CD4-positive, alpha-beta memory T cell (primary cell): ENCODE measurements around the gene SGTB. TPM values are rescaled to one million over a fixed set of nuclear protein-coding genes. Genes with fewer than 3 reads are reported as not detected.

ENCODE experiments used
- CTCF ChIA-PET: fragments of 350-600 bp; sonication (Branson Sonifier 250); formaldehyde crosslinking; loops from one replicate; lab custom pipeline; 2021; ENCODE audit warnings: inconsistent platforms; ENCODE audit not compliant: partially characterized antibody; lab: Charles Lee
- POLR2A ChIA-PET: fragments of 350-600 bp; sonication (Branson Sonifier 250); formaldehyde crosslinking; loops from one replicate; lab custom pipeline; 2021; ENCODE audit not compliant: partially characterized antibody; lab: Charles Lee
- DNase-seq, 5 donors: peaks; one replicate each; pipeline versions ENCODE4 v3.0.0 to v3.0.0-alpha.2; 2020 to 2022; ENCODE audit warnings: mixed read lengths in 1 of 5
- H3K27ac ChIP-seq: one replicate; pipeline ENCODE4 v1.7.0; 2013; ENCODE audit warnings: low read depth, low read length
- H3K27me3 ChIP-seq: 2 replicates; pipeline ENCODE4 v1.7.0; 2013; ENCODE audit warnings: mild to moderate bottlenecking, low read length, moderate library complexity; ENCODE audit not compliant: insufficient read depth
- H3K36me3 ChIP-seq: 2 replicates; pipeline ENCODE4 v1.7.0; 2013; ENCODE audit warnings: mild to moderate bottlenecking, low read length, moderate library complexity; ENCODE audit not compliant: insufficient read depth
- H3K4me1 ChIP-seq: 2 replicates; pipeline ENCODE4 v1.7.0; 2013; ENCODE audit warnings: mild to moderate bottlenecking, low read length, moderate library complexity; ENCODE audit not compliant: insufficient read depth
- H3K4me3 ChIP-seq, 2 donors: one replicate each; pipeline ENCODE4 v1.7.0; 2013; ENCODE audit warnings: low read length in 2 of 2, mild to moderate bottlenecking in 1 of 2
- H3K9me3 ChIP-seq, 2 donors: one replicate each; pipeline ENCODE4 v1.7.0; 2013; ENCODE audit warnings: low read length in 2 of 2, control low read depth in 1 of 2; ENCODE audit not compliant: control insufficient read depth in 1 of 2
- H3K27ac Mint-ChIP-seq, 7 donors: one replicate each; pipeline ENCODE4 v1.8.0; 2020 to 2021; ENCODE audit warnings: mixed read lengths in 7 of 7, mild to moderate bottlenecking in 6 of 7, inconsistent platforms in 3 of 7, moderate library complexity in 3 of 7
- H3K27me3 Mint-ChIP-seq, 2 donors: one replicate each; pipeline ENCODE4 v1.8.0; 2020 to 2021; ENCODE audit warnings: mixed read lengths in 2 of 2
- H3K36me3 Mint-ChIP-seq, 2 donors: one replicate each; pipeline ENCODE4 v1.8.0; 2020 to 2021; ENCODE audit warnings: mixed read lengths in 2 of 2, inconsistent platforms in 1 of 2, mild to moderate bottlenecking in 1 of 2
- H3K4me1 Mint-ChIP-seq, 4 donors: one replicate each; pipeline ENCODE4 v1.8.0; 2020 to 2021; ENCODE audit warnings: mixed read lengths in 4 of 4, mild to moderate bottlenecking in 1 of 4
- H3K4me3 Mint-ChIP-seq, 8 donors: one replicate each; pipeline ENCODE4 v1.8.0; 2020 to 2021; ENCODE audit warnings: mixed read lengths in 8 of 8, mild to moderate bottlenecking in 7 of 8, moderate library complexity in 6 of 8, inconsistent platforms in 3 of 8
- H3K9me3 Mint-ChIP-seq, 8 donors: one replicate each; pipeline ENCODE4 v1.8.0; 2020 to 2021; ENCODE audit warnings: mixed read lengths in 8 of 8, mild to moderate bottlenecking in 5 of 8, inconsistent platforms in 3 of 8, moderate library complexity in 1 of 8
- intact Hi-C: fragments of 100-400 bp; cut with micrococcal nuclease; formaldehyde crosslinking; loops from one replicate; pipeline ENCODE4 v1.15.1; 2023
- polyA plus RNA-seq, 2 donors: library from polyadenylated mRNA; unstranded; fragments of 300-500 nt; fragmentation: Illumina TruSeq; gene quantifications; one replicate each; pipeline ENCODE4 v1.2.3, GENCODE V29; 2021
- total RNA-seq, 2 experiments: library from RNA; stranded (reverse); gene quantifications; one replicate each; pipeline ENCODE4 v1.2.3, GENCODE V29; 2021

SGTB gene
- total and polyA plus RNA-seq, 4 experiments from 2014 or later = 9.3 to 46.5 (median 32.4) TPM

DNA sequence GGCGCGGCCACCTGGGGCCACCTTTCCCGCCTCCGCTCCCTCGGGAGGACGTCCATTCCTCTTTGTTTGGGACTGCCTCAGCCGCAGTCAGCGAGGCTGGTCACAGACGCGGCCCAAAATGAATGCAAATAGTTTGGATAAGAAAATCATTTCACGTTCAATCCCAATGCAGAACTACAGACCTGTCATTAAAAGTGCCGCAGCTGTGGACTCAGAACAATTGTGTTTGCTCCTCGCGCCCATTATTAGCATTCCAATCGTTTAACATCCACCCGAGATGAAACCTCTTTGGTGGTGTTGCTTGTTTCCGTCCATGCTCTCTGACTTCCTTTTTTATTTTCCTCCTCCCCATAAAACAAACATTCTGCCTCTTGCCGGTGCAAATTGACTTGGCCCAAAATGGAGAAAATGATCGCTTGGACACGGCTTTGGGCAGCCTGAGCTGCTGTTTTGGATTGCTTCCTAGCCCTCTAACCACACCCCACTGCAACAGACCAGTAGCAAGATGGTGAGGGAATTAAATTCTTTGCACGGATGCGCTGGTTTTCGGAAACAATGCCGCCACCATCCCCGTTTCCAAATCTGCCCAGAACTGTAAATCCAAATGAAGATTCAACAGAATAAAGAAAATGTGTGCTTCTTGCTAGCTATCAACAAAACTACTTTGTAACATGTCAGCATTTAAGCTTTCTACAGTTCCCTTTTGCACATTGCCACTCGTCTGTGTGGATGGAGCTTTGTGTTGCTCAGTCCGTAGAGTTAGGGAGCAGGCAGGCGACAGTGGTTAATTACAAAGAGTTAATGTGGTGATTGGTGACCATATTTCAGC, 880 bp upstream of the SGTB start:
- ChIA-PET POLR2A (interaction anchor here (0.6 to 4.4 kb wide), 8 partner anchors 14 to 422 kb away, joined by 3 to 52 read pairs (median 10); partner anchors contain the start of genes CENPK, ERBIN, PPWD1 and SREK1), CTCF (no interaction called here)
- Histone ChIP-seq H3K4me3 (peak overlapping the region; percentile 57 to 64), H3K9me3 (no peaks in the 10 kb centered on the region), H3K4me1 (peaks cover 38% of the 10 kb centered on the region), H3K27ac (peak overlapping the region; percentile 91), H3K27me3 (no peaks in the 10 kb centered on the region), H3K36me3 (no peaks in the 10 kb centered on the region)
- peak in 3 of 5 donors; percentile 6 to 11 (median 11) for DNase-seq
- no peaks in the 10 kb centered on the region for H3K9me3 Mint-ChIP-seq
- H3K4me1 Mint-ChIP-seq = peaks cover 9 to 22% (median 14%) of the 10 kb centered on the region in 4 donors
- no peaks in the 10 kb centered on the region for H3K27me3 Mint-ChIP-seq
- H3K27ac Mint-ChIP-seq = peak overlapping the region in 6 of 7 donors; percentile 75 to 93 (median 88)
- H3K36me3 Mint-ChIP-seq = peaks cover 0 to 12% of the 10 kb centered on the region in 2 donors
- intact Hi-C loops = loop anchor here (1.0 to 5.0 kb wide), 3 partner anchors 35 to 160 kb away; partner anchors contain the start of genes CENPK, PPWD1 and TRIM23
- peak overlapping the region; percentile 88 to 98 (median 92) for H3K4me3 Mint-ChIP-seq

DNA sequence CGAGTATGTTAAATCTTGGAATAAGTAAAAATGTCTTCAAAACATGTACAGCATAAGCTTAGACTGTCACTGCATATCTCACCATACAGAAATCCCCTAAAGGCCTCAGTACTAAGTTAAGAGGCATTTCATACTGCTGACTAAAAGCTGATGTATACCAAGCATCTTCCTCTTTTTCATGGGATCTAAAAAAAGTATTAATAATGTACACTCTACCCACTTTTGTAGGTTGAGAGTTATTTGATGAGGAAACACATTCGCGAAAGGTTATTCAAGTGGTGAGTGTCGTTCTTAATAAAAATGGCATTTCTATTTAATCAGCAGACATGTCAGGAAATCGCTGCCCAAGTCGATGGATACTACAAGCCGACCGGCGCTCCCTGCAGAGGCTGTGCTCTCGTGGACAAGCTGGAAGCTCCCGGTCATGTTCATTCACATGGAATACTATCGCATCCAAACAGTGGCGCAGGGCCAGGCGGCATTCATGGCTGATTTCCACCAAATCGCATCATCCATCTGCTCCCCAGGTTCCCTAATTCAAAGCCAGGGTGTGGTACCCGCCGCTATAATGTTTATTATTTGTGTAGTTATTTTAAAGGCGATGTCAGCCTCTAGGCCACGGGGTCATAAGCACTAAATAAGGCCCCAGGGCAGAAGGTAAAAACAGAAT, 724 bp downstream of the SGTB start:
- Mint-ChIP-seq H3K4me3 (peak overlapping the region in 5 of 8 donors; percentile 90 to 96 (median 91)), H3K4me1 (peaks cover 9 to 22% (median 14%) of the 10 kb centered on the region in 4 donors), H3K36me3 (peaks cover 0 to 12% of the 10 kb centered on the region in 2 donors), H3K27me3 (no peaks in the 10 kb centered on the region), H3K9me3 (no peaks in the 10 kb centered on the region), H3K27ac (peak overlapping the region in 2 of 7 donors; percentile 88 to 92)
- ChIA-PET CTCF (interaction anchor here (1.0 to 1.2 kb wide), 2 partner anchors 8 to 13 kb away, joined by 4 read pairs; no protein-coding TSS in a partner anchor), POLR2A (interaction anchor here (1.0 to 4.4 kb wide), 14 partner anchors 9 to 1486 kb away, joined by 3 to 52 read pairs (median 6); partner anchors contain the start of genes CENPK, ERBIN, PPWD1 and SREK1)
- Histone ChIP-seq H3K4me1 (peaks cover 54% of the 10 kb centered on the region), H3K9me3 (no peaks in the 10 kb centered on the region), H3K36me3 (peaks cover 4% of the 10 kb centered on the region), H3K27ac (peak overlapping the region; percentile 91), H3K4me3 (peak overlapping the region; percentile 53 to 64), H3K27me3 (no peaks in the 10 kb centered on the region)
- intact Hi-C loops = loop anchor here (5.0 kb wide), 1 partner anchor 34 kb away; no protein-coding TSS in a partner anchor
- DNase-seq = peak in 4 of 5 donors; percentile 12 to 39 (median 19)

GRCh38 chr5:65718576-65719310, 3.2 kb downstream of the SGTB start:
- no peaks in the 10 kb centered on the region for H3K27me3 ChIP-seq
- peaks cover 14 to 28% of the 10 kb centered on the region in 2 donors for H3K36me3 Mint-ChIP-seq
- POLR2A ChIA-PET = interaction anchor here (0.6 to 4.0 kb wide), 3 partner anchors 10 to 156 kb away, joined by 3 to 43 read pairs (median 4); partner anchors contain the start of genes CENPK and PPWD1
- intact Hi-C loops = loop anchor here (2.0 kb wide), 2 partner anchors 208 to 426 kb away; partner anchors contain the start of genes ERBIN and SREK1
- H3K9me3 Mint-ChIP-seq = peaks cover 0 to 1% (median 0%) of the 10 kb centered on the region in 8 donors
- H3K4me1 ChIP-seq = peaks cover 76% of the 10 kb centered on the region
- H3K4me1 Mint-ChIP-seq = peaks cover 9 to 32% (median 20%) of the 10 kb centered on the region in 4 donors
- H3K36me3 ChIP-seq = peaks cover 9% of the 10 kb centered on the region
- H3K4me3 Mint-ChIP-seq = peak overlapping the region in 5 of 8 donors; percentile 90 to 96 (median 91)
- no peak overlapping the region for H3K27ac Mint-ChIP-seq
- CTCF ChIA-PET = no interaction called here
- no peak for DNase-seq
- H3K27me3 Mint-ChIP-seq = no peaks in the 10 kb centered on the region
- H3K27ac ChIP-seq = peak overlapping the region; percentile 91
- no peaks in the 10 kb centered on the region for H3K9me3 ChIP-seq
- H3K4me3 ChIP-seq = peak overlapping the region in 1 of 2 donors; percentile 10

- peaks cover 6% of the 10 kb centered on the region for H3K4me1 ChIP-seq
- no peak overlapping the region for H3K4me3 ChIP-seq
- H3K9me3 Mint-ChIP-seq = no peaks in the 10 kb centered on the region
- peaks cover 36% of the 10 kb centered on the region for H3K36me3 ChIP-seq
- no peak overlapping the region for H3K27ac ChIP-seq
- H3K27me3 ChIP-seq = no peaks in the 10 kb centered on the region
- H3K27me3 Mint-ChIP-seq = no peaks in the 10 kb centered on the region
- H3K4me1 Mint-ChIP-seq = peaks cover 9 to 24% (median 17%) of the 10 kb centered on the region in 4 donors
- no peak for DNase-seq
- peak overlapping the region in 1 of 7 donors; percentile 31 for H3K27ac Mint-ChIP-seq
- intact Hi-C loops = loop anchor here (5.0 kb wide), 1 partner anchor 36 kb away; no protein-coding TSS in a partner anchor
- CTCF ChIA-PET = interaction anchor here (1.3 kb wide), 1 partner anchor 13 kb away, joined by 4 read pairs; the partner anchor contains the start of genes NLN and SGTB
- no peak overlapping the region for H3K4me3 Mint-ChIP-seq
- POLR2A ChIA-PET = interaction anchor here (0.6 to 1.1 kb wide), 3 partner anchors 10 to 16 kb away, joined by 3 to 5 read pairs (median 4); no protein-coding TSS in a partner anchor
- H3K36me3 Mint-ChIP-seq = peaks cover 38 to 58% of the 10 kb centered on the region in 2 donors
- H3K9me3 ChIP-seq = no peaks in the 10 kb centered on the region
These were observed 13.8 kb downstream of the SGTB start for GRCh38 chr5:65708145-65708544.

DNA sequence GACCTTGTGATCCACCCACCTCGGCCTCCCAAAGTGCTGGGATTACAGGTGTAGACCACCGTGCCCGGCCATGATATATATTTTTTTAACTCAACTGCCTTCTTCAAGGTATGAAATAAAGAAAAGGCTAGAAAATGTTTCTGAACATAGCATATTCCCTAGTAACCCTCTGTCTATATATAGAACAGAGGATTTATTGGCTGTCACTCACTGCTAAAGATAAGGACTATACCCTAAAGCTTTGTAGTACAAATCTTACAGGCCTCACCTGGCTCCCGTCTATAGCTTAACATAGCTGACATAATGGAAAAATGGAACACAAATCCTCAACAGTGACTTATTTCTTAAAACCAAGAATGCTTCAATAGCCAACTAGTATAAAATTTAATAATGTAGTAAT, 14.2 kb downstream of the SGTB start:
- POLR2A ChIA-PET = interaction anchor here (1.1 kb wide), 1 partner anchor 13 kb away, joined by 4 read pairs; no protein-coding TSS in a partner anchor
- no peak overlapping the region for H3K4me3 Mint-ChIP-seq

DNA sequence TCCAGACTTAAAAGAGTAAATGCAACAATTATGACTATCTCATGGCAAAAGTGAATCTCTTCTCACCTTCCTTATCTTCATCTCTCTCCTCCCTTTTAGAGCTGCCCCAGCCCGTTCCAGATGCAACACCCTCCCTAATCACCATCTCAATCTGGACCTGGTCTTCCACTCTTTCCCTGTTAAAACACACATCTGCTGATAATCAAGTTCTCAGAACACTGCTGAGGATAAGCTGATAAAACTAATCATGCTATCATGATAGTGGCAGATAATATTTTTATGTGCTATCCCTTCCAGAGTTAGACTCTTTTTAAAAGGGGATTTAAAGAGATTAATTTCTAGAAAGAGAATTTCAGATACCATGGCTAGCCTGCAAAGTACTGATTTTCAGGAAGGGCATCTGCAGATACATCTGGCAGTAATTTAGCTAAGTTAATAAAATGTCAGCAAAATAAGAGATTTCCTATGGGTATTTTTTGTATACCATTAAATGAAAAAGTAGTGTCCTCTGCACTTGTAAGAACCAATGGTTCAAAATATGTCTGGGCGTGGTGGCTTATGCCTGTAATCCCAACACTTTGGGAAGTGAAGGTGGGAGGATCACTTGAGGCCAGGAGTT, 17.2 kb downstream of the SGTB start:
- H3K27ac Mint-ChIP-seq = peak overlapping the region in 3 of 7 donors; percentile 15 to 24 (median 23)
- POLR2A ChIA-PET = no interaction called here
- intact Hi-C loops = loop anchor here (5.0 kb wide), 1 partner anchor 32 kb away; no protein-coding TSS in a partner anchor

More for the DNA sequence above, 14.2 kb downstream of the SGTB start:
- Histone ChIP-seq H3K36me3 (peaks cover 36% of the 10 kb centered on the region), H3K9me3 (no peaks in the 10 kb centered on the region), H3K4me3 (no peak overlapping the region), H3K4me1 (peaks cover 2% of the 10 kb centered on the region), H3K27ac (no peak overlapping the region), H3K27me3 (no peaks in the 10 kb centered on the region)
- Mint-ChIP-seq H3K9me3 (no peaks in the 10 kb centered on the region), H3K4me1 (peaks cover 8 to 24% (median 17%) of the 10 kb centered on the region in 4 donors), H3K27ac (no peak overlapping the region), H3K36me3 (peaks cover 43 to 60% of the 10 kb centered on the region in 2 donors), H3K27me3 (no peaks in the 10 kb centered on the region)
- intact Hi-C loops = loop anchor here (5.0 kb wide), 1 partner anchor 35 kb away; no protein-coding TSS in a partner anchor
- no peak for DNase-seq
- CTCF ChIA-PET = interaction anchor here (0.7 to 1.3 kb wide), 2 partner anchors 10 to 14 kb away, joined by 3 to 4 read pairs; partner anchors contain the start of genes NLN and SGTB

More for the DNA sequence above, 17.2 kb downstream of the SGTB start:
- no peak overlapping the region for H3K4me3 Mint-ChIP-seq
- peaks cover 40 to 54% of the 10 kb centered on the region in 2 donors for H3K36me3 Mint-ChIP-seq
- no peaks in the 10 kb centered on the region for H3K27me3 Mint-ChIP-seq
- Histone ChIP-seq H3K27me3 (no peaks in the 10 kb centered on the region), H3K36me3 (peaks cover 33% of the 10 kb centered on the region), H3K4me3 (no peak overlapping the region), H3K4me1 (no peaks in the 10 kb centered on the region), H3K27ac (no peak overlapping the region), H3K9me3 (no peaks in the 10 kb centered on the region)
- peaks cover 0 to 10% (median 5%) of the 10 kb centered on the region in 4 donors for H3K4me1 Mint-ChIP-seq
- no peak for DNase-seq
- H3K9me3 Mint-ChIP-seq = no peaks in the 10 kb centered on the region
- CTCF ChIA-PET = interaction anchor here (1.1 kb wide), 2 partner anchors 8 to 23 kb away, joined by 3 read pairs; no protein-coding TSS in a partner anchor
